Endodermal cell (in vitro differentiated cells): ENCODE results near the gene RAB39A. TPM values are rescaled to one million over a fixed set of nuclear protein-coding genes. Genes with fewer than 3 reads are reported as not detected.
A peak's percentile ranks its signal among the peaks of the same experiment; 100 is the strongest.
"Not testable (repeated sequence)": the region's sequence is repeated elsewhere in the genome, so short reads cannot be mapped to it uniquely, and the experiment has no call there.

Source experiments
- DNase-seq: peaks from one replicate; pipeline ENCODE4 v3.0.0-alpha.2; 2017
- H3K27ac ChIP-seq: 2 replicates; pipeline ENCODE4 v1.5.1; 2013; ENCODE audit warnings: mild to moderate bottlenecking, low read depth, low read length, moderate library complexity
- H3K27me3 ChIP-seq: 2 replicates; pipeline ENCODE4 v1.6.1; 2013; ENCODE audit warnings: mild to moderate bottlenecking, low read length, moderate library complexity; ENCODE audit not compliant: insufficient read depth, control insufficient read depth, poor library complexity, severe bottlenecking
- H3K36me3 ChIP-seq: 2 replicates; pipeline ENCODE4 v1.7.0; 2013; ENCODE audit warnings: mild to moderate bottlenecking, low read length, moderate library complexity; ENCODE audit not compliant: control insufficient read depth, insufficient read depth
- H3K4me1 ChIP-seq: one replicate; pipeline ENCODE4 v1.7.0; 2013; ENCODE audit warnings: low read length; ENCODE audit not compliant: control insufficient read depth, insufficient read depth
- H3K4me3 ChIP-seq: 2 replicates; pipeline ENCODE4 v1.5.1; 2013; ENCODE audit warnings: mild to moderate bottlenecking, low read length, moderate library complexity
- H3K9ac ChIP-seq: 2 replicates; pipeline ENCODE4 v1.6.1; 2013; ENCODE audit warnings: mild to moderate bottlenecking, low read length, moderate library complexity; ENCODE audit not compliant: poor library complexity, severe bottlenecking; ENCODE audit errors: extremely low read depth
- H3K9me3 ChIP-seq: 2 replicates; pipeline ENCODE4 v1.6.1; 2013; ENCODE audit warnings: mild to moderate bottlenecking, low read length, moderate library complexity; ENCODE audit not compliant: control insufficient read depth
- H3K27ac Mint-ChIP-seq: 2 replicates; pipeline ENCODE4 v1.8.0; 2020; ENCODE audit warnings: mixed read lengths
- H3K27me3 Mint-ChIP-seq: 2 replicates; pipeline ENCODE4 v1.8.0; 2021; ENCODE audit warnings: mild to moderate bottlenecking, mixed read lengths; ENCODE audit not compliant: insufficient read depth
- H3K36me3 Mint-ChIP-seq: 2 replicates; pipeline ENCODE4 v1.8.0; 2020; ENCODE audit warnings: low read depth, mixed read lengths
- H3K4me1 Mint-ChIP-seq: 2 replicates; pipeline ENCODE4 v1.8.0; 2020; ENCODE audit warnings: mixed read lengths
- H3K4me3 Mint-ChIP-seq: 2 replicates; pipeline ENCODE4 v1.8.0; 2020; ENCODE audit warnings: mild to moderate bottlenecking, moderate library complexity, mixed read lengths
- H3K9me3 Mint-ChIP-seq: 2 replicates; pipeline ENCODE4 v1.8.0; 2020; ENCODE audit warnings: mild to moderate bottlenecking, mixed read lengths
- WGBS, 2 experiments: methylation state at CpG; one replicate each; pipeline versions ENCODE4 v1.1.5 to v1.1.7; 2013; ENCODE audit warnings: missing lambda C conversion rate in 2 of 2, mixed read lengths in 1 of 2; ENCODE audit not compliant: insufficient coverage in 1 of 2, insufficient read length in 1 of 2; 5-methylcytosine and 5-hydroxymethylcytosine counted together
- total RNA-seq, 2 donors: library from RNA; stranded (reverse); fragmentation: NEBNext Ultra II Directional in 1 of 2; extraction: Animal tissue kit (Norgen Biotek cat#: 25700) in 1 of 2; gene quantifications; 2 replicates in 1 of 2; 3 replicates in 1 of 2; pipeline ENCODE4 v1.2.1, GENCODE V29; 2021
- TF ChIP-seq, protein P1 (sequence below): fragments of 200-600 bp; sonication (generic); conservative IDR thresholded peaks from 2 replicates; pipeline ENCODE4 v1.5.0; 2021; ENCODE audit warnings: antibody characterized with exemption, mild to moderate bottlenecking

Gene RAB39A
- total RNA-seq, 2 donors from 2014 or later, result 4.8 to 7.5 TPM

- Histone ChIP-seq H3K27ac (no peak overlapping the region), H3K27me3 (no peaks in the 10 kb centered on the region), H3K4me1 (no peaks in the 10 kb centered on the region), H3K36me3 (no peaks in the 10 kb centered on the region), H3K4me3 (no peak overlapping the region), H3K9me3 (no peaks in the 10 kb centered on the region), H3K9ac (no peak overlapping the region)
- no peaks in the 10 kb centered on the region for H3K9me3 Mint-ChIP-seq
- TF ChIP-seq, protein P1, sequence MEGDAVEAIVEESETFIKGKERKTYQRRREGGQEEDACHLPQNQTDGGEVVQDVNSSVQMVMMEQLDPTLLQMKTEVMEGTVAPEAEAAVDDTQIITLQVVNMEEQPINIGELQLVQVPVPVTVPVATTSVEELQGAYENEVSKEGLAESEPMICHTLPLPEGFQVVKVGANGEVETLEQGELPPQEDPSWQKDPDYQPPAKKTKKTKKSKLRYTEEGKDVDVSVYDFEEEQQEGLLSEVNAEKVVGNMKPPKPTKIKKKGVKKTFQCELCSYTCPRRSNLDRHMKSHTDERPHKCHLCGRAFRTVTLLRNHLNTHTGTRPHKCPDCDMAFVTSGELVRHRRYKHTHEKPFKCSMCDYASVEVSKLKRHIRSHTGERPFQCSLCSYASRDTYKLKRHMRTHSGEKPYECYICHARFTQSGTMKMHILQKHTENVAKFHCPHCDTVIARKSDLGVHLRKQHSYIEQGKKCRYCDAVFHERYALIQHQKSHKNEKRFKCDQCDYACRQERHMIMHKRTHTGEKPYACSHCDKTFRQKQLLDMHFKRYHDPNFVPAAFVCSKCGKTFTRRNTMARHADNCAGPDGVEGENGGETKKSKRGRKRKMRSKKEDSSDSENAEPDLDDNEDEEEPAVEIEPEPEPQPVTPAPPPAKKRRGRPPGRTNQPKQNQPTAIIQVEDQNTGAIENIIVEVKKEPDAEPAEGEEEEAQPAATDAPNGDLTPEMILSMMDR, result peak; percentile 71
- H3K4me3 Mint-ChIP-seq, result no peak overlapping the region
- no peak for DNase-seq
- H3K27me3 Mint-ChIP-seq, result no peaks in the 10 kb centered on the region
- H3K36me3 Mint-ChIP-seq, result no peaks in the 10 kb centered on the region
- WGBS, 2 experiments, result no CpG with 5 or more reads among the region's 1 CpG
- no peaks in the 10 kb centered on the region for H3K4me1 Mint-ChIP-seq
- H3K27ac Mint-ChIP-seq, result no peak overlapping the region
Measured at GRCh38 chr11:107898270-107898669, 30.0 kb upstream of the RAB39A start.

DNA sequence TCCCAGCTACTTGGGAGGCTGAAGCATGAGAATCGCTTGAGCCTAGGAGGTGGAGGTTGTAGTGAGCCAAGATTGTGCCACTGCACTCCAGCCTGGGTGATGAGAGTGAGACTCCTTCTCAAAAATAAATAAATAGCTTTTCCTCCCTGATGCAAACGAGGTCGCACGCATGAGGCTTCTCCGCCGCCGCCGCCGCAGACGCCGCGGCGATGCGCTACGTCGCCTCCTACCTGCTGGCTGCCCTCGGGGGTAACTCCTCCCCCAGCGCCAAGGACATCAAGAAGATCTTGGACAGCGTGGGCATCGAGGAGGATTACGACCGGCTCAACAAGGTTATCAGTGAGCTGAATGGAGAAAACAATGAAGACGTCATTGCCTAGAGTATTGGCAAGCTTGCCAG is 20.0 kb upstream of the RAB39A start:
- Histone ChIP-seq H3K4me3 (no peak overlapping the region), H3K27ac (no peak overlapping the region), H3K4me1 (no peaks in the 10 kb centered on the region), H3K9ac (no peak overlapping the region), H3K36me3 (no peaks in the 10 kb centered on the region), H3K9me3 (no peaks in the 10 kb centered on the region), H3K27me3 (no peaks in the 10 kb centered on the region)
- Mint-ChIP-seq H3K36me3 (no peaks in the 10 kb centered on the region), H3K27ac (no peak overlapping the region), H3K4me3 (no peak overlapping the region), H3K27me3 (no peaks in the 10 kb centered on the region), H3K9me3 (peaks cover 15% of the 10 kb centered on the region), H3K4me1 (no peaks in the 10 kb centered on the region)
- WGBS, 2 experiments, result 94 to 97% methylated on average over 23 of the region's 23 CpGs
- TF ChIP-seq, protein P1, result no peak
- no peak for DNase-seq

- H3K27ac Mint-ChIP-seq, H3K4me1 Mint-ChIP-seq, H3K4me3 ChIP-seq, H3K36me3 ChIP-seq, H3K27me3 Mint-ChIP-seq, DNase-seq, H3K9me3 ChIP-seq, H3K9ac ChIP-seq, H3K4me3 Mint-ChIP-seq, H3K27me3 ChIP-seq, H3K36me3 Mint-ChIP-seq, H3K4me1 ChIP-seq, H3K27ac ChIP-seq: not testable (repeated sequence)
- H3K9me3 Mint-ChIP-seq, result peaks cover 15% of the 10 kb centered on the region
- 96% methylated on average over 33 of the region's 38 CpGs; no CpG with 5 or more reads in 1 of the 2 experiments for WGBS, 2 experiments
Measured at GRCh38 chr11:107912415-107912814, 15.8 kb upstream of the RAB39A start.

DNA sequence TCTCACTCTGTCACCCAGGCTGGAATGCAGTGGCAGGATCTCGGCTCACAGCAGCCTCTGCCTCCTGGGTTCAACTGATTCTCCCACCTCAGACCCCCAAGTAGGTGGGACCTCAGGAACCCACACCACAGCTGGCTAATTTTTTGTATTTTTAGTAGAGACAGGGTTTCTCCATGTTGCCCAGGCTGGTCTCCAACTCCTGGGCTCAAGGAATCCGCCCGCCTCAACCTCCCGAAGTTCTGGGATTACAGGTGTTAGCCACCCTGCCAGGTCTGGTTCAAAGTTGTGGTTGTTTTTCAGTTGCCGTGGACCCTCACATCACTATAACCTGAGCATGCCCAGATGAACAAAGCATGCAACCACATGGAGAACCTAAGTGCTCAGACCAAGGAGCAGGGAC is 13.0 kb upstream of the RAB39A start:
- Histone ChIP-seq H3K4me1 (no peaks in the 10 kb centered on the region), H3K9me3 (no peaks in the 10 kb centered on the region), H3K9ac (no peak overlapping the region), H3K27me3 (no peaks in the 10 kb centered on the region), H3K36me3 (no peaks in the 10 kb centered on the region), H3K27ac (no peak overlapping the region), H3K4me3 (no peak overlapping the region)
- no peak overlapping the region for H3K27ac Mint-ChIP-seq
- no peak overlapping the region for H3K4me3 Mint-ChIP-seq
- H3K27me3 Mint-ChIP-seq, result no peaks in the 10 kb centered on the region
- DNase-seq, result no peak
- TF ChIP-seq, protein P1, result no peak
- peaks cover 15% of the 10 kb centered on the region for H3K9me3 Mint-ChIP-seq
- H3K36me3 Mint-ChIP-seq, result no peaks in the 10 kb centered on the region
- H3K4me1 Mint-ChIP-seq, result no peaks in the 10 kb centered on the region
- 89 to 100% methylated on average over 1 to 5 of the region's 5 CpGs for WGBS, 2 experiments
